ENCODE data around the gene FN3K. TPM values are rescaled to one million over a fixed set of nuclear protein-coding genes. Genes with fewer than 3 reads are reported as not detected.

Gene FN3K
- total and polyA plus RNA-seq, 2 of the 8 experiments (the other 6 are each of a cell fraction or from before 2014, with no cell fraction given): 0.88 to 14.2 TPM

DNA sequence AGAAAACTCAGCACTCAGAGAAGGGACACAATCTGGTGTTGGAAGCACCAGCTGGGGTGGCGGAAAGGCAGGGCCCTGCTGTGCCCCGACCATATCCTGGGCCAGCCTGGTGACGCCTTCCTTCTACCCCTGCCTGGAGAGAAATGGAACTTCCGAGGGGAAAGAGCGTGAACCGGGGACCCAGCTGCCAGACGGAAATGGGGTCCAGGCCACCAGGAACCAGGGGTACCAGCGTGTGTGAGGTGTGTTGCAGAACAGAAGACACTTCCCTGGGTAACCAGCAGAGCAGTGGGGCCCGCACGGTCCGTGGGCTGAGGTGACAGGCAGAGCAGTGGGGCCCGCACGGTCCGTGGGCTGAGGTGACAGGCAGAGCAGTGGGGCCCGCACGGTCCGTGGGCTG lies 43.7 kb upstream of the FN3K start:
- Histone ChIP-seq H2AK5ac (ENCODE audit: low read depth, low read length) (no peak overlapping the region), H3K23ac (ENCODE audit: insufficient read length) (no peak overlapping the region), H2BK120ac (replicated peaks; ENCODE audit: low read depth, low read length) (no peak overlapping the region), H3K4me2 (ENCODE audit: insufficient read depth in 1 of 2, low read depth in 2 of 2, low read length in 2 of 2) (no peak overlapping the region), H2BK20ac (ENCODE audit: low read length) (no peak overlapping the region), H2AFZ (ENCODE audit: low read length) (no peak overlapping the region), H3K9me3 (ENCODE audit: insufficient read depth in 2 of 2, low read depth in 1 of 2, low read length in 1 of 2) (no peaks in the 10 kb centered on the region), H3K36me3 (ENCODE audit: control insufficient read depth in 2 of 4, insufficient read depth in 4 of 4, low read length in 3 of 4) (no peaks in the 10 kb centered on the region), H3K9ac (replicated peaks in 1 of 4; ENCODE audit: extremely low read depth in 1 of 4, low read depth in 3 of 4, low read length in 3 of 4) (no peak overlapping the region), H3K79me2 (ENCODE audit: control insufficient read depth in 1 of 2, insufficient read depth in 2 of 2, low read length in 2 of 2) (no peaks in the 10 kb centered on the region), H3K4me3 (ENCODE audit: extremely low read depth in 1 of 4, insufficient read depth in 2 of 4, low read depth in 3 of 4, low read length in 4 of 4) (no peak overlapping the region), H3K14ac (ENCODE audit: insufficient read length) (no peak overlapping the region), H3K4ac (replicated peaks; ENCODE audit: insufficient read length, low read depth, low read length) (no peak overlapping the region), H4K91ac (replicated peaks; ENCODE audit: insufficient read length, low read length) (no peak overlapping the region), H3K23me2 (ENCODE audit: low read depth, low read length) (no peaks in the 10 kb centered on the region), H4K20me1 (replicated peaks in 1 of 2; ENCODE audit: control insufficient read depth in 1 of 2, insufficient read depth in 2 of 2, low read length in 2 of 2) (peaks cover 0 to 2% of the 10 kb centered on the region in 2 experiments), H2BK15ac (ENCODE audit: low read length) (no peak overlapping the region), H4K8ac (ENCODE audit: extremely low read depth, insufficient read depth, low read length) (no peak overlapping the region), H4K5ac (ENCODE audit: insufficient read length, low read depth, low read length) (no peak overlapping the region), H2BK12ac (ENCODE audit: low read depth, low read length) (no peak overlapping the region), H3K27me3 (replicated peaks in 1 of 4; ENCODE audit: control insufficient read depth in 3 of 4, extremely low read depth in 1 of 4, insufficient read depth in 3 of 4, low read length in 3 of 4) (peaks cover 2 to 7% (median 6%) of the 10 kb centered on the region in 4 experiments), H3K79me1 (ENCODE audit: low read depth, low read length) (no peaks in the 10 kb centered on the region), H3K18ac (ENCODE audit: extremely low read depth, low read length) (no peak overlapping the region), H3K4me1 (replicated peaks in 1 of 4; ENCODE audit: control insufficient read depth in 3 of 4, insufficient read depth in 4 of 4, low read length in 3 of 4) (no peaks in the 10 kb centered on the region), H3K27ac (ENCODE audit: low read depth, low read length) (no peak overlapping the region), H3K56ac (replicated peaks; ENCODE audit: insufficient read length, low read depth, low read length) (no peak overlapping the region), H2BK5ac (ENCODE audit: low read depth, low read length) (no peak overlapping the region)
- WGBS, 2 experiments (ENCODE audit: extremely low coverage in 1 of 2, insufficient coverage in 1 of 2, insufficient read length in 1 of 2, insufficient replicate concordance in 2 of 2, low coverage in 1 of 2, low lambda C conversion rate in 2 of 2, missing lambda C conversion rate in 1 of 2): 87% methylated on average over 11 of the region's 17 CpGs; no CpG with 5 or more reads in 1 of the 2 experiments
- CTCF ChIA-PET (ENCODE audit: partially characterized antibody): interaction anchor here (0.8 to 1.6 kb wide), 4 partner anchors 12 to 24 kb away, joined by 3 to 5 read pairs (median 4); no protein-coding TSS in a partner anchor
- FAIRE-seq: no peak
- POLR2A ChIA-PET (ENCODE audit: partially characterized antibody): no interaction called here
- TF ChIP-seq SP4 (IDR thresholded peaks at IDR 0.05; ENCODE audit: low read length): no peak
- no peak for TF ChIP-seq POLR2AphosphoS5 (IDR thresholded peaks at IDR 0.05; ENCODE audit: low read depth, low read length)
- no peak for TF ChIP-seq EZH2 (IDR thresholded peaks at IDR 0.05; ENCODE audit: low read depth, low read length, severe bottlenecking)
- no peak for TF ChIP-seq YY1 (IDR thresholded peaks at IDR 0.05; ENCODE audit: low read depth, low read length)
- TF ChIP-seq RBBP5 (IDR thresholded peaks at IDR 0.05; ENCODE audit: borderline replicate concordance, low read depth, low read length): no peak
- no peak for TF ChIP-seq SP2 (IDR thresholded peaks at IDR 0.05; ENCODE audit: low read length)
- TF ChIP-seq CREB1 (IDR thresholded peaks at IDR 0.05): no peak
- TF ChIP-seq JUND (IDR thresholded peaks at IDR 0.05; ENCODE audit: low read length): no peak
- DNase-seq (ENCODE audit: low read depth in 1 of 2, low spot score in 2 of 2): no peak

Data from H1 (cell line).